WERI-Rb-1 (cell line): Measurements from ENCODE around the gene SNX9.

ENCODE experiments used
- DNase-seq: peaks from one replicate; pipeline ENCODE4 v3.0.0-alpha.2; 2020
- H3K27ac ChIP-seq: fragments of 250-450 bp; sonication (Bioruptor Pico); 2 replicates; pipeline ENCODE4 v1.5.1; 2020; ENCODE audit warnings: mild to moderate bottlenecking, moderate library complexity
- H3K27me3 ChIP-seq: fragments of 250-450 bp; sonication (Bioruptor Pico); 2 replicates; pipeline ENCODE4 v1.5.1; 2021; ENCODE audit warnings: mild to moderate bottlenecking, low read depth, moderate library complexity; ENCODE audit not compliant: insufficient read depth, severe bottlenecking
- H3K36me3 ChIP-seq: fragments of 250-450 bp; sonication (Bioruptor Pico); 2 replicates; pipeline ENCODE4 v1.5.1; 2020; ENCODE audit warnings: mild to moderate bottlenecking, moderate library complexity
- H3K4me3 ChIP-seq: 2 replicates; pipeline ENCODE4 v1.5.1; 2011; ENCODE audit warnings: low read depth, mild to moderate bottlenecking, control low read depth, low read length
- H3K9me3 ChIP-seq: fragments of 250-450 bp; sonication (Bioruptor Pico); 2 replicates; pipeline ENCODE4 v1.5.1; 2021; ENCODE audit warnings: mild to moderate bottlenecking, moderate library complexity; ENCODE audit not compliant: severe bottlenecking
- CTCF ChIP-seq: IDR thresholded peaks from 2 replicates; pipeline ENCODE4 v1.5.1; 2011; ENCODE audit warnings: low read depth, mild to moderate bottlenecking, control low read depth, inconsistent platforms, low read length

The SNX9 gene

DNA sequence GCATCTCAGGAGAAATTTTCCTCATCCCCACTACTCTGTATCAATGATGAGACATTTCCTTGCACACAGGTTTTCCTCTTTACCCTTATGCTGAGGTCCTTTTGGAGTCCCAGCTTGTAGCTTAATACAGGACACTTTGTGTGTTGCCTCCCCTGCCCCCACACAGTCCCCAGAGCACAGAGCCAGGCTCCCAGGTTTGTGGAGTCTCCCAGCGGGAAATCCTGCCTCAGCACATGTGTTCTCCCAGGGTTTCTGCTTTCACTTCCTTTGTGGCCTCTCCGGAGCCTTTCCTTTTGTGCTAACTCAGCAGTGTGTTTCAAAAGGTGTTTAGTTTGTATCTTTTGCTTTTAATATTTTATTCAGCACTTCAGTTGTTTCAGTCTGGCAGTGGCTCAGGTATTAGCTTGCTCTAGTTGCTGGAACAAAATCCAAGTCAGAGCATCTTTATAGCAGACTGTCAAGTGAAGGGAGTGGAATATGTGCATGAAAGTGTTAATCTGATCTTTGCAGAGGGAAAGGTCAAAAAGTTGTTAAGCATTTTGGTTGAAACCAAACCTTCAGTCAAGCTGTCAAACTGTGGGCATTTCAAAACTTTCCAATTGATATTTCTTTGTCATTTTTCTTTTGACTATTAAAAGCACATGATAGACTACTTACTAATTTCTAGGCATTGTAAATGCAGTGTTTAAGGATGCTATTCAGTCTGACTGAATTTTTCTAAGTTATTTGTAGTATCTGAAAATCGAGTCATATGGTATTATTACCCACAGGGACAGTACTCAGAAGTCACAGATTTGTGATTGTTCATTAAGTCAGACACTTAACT lies 8.6 kb downstream of the SNX9 start:
- H3K4me3 ChIP-seq = no peak overlapping the region; the same call in 1 of the 2 replicates
- no peaks in the 10 kb centered on the region for H3K27me3 ChIP-seq
- DNase-seq = peak; percentile 80
- TF ChIP-seq CTCF = no peak
- H3K27ac ChIP-seq = peak overlapping the region; percentile 98
- no peaks in the 10 kb centered on the region; the same call in none of the 2 replicates for H3K36me3 ChIP-seq
- H3K9me3 ChIP-seq = no peaks in the 10 kb centered on the region

GRCh38 chr6:157832250-157832967 lies 9.4 kb downstream of the SNX9 start:
- Histone ChIP-seq H3K9me3 (no peaks in the 10 kb centered on the region), H3K27ac (peak overlapping the region; percentile 98), H3K4me3 (no peak overlapping the region), H3K36me3 (no peaks in the 10 kb centered on the region; the same call in none of the 2 replicates), H3K27me3 (no peaks in the 10 kb centered on the region)
- no peak for DNase-seq
- no peak for TF ChIP-seq CTCF

DNA sequence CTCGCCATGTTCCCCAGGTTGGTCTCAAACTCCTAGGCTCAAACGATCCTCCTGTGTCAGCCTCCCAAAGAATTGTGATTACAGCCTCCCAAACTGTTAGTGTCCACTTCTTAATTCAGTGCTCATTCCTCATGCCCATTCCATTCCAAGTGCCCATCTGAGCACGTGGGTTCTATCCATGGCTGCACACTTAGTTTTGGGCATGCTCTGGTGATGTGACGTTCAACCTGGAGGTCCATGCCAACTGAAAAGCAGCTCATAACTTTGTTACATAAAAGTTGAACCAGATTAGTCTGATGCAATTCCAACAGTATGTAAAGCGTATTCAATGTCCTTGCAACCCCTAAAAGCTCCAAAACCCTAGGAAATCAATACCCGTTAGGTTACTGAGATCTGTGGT lies 11.5 kb downstream of the SNX9 start:
- Histone ChIP-seq H3K4me3 (no peak overlapping the region), H3K9me3 (no peaks in the 10 kb centered on the region), H3K36me3 (no peaks in the 10 kb centered on the region; the same call in none of the 2 replicates), H3K27ac (peak overlapping the region; percentile 98), H3K27me3 (no peaks in the 10 kb centered on the region)
- TF ChIP-seq CTCF = no peak
- no peak for DNase-seq

GRCh38 chr6:157838718-157839430 lies 15.8 kb downstream of the SNX9 start:
- H3K27ac ChIP-seq = no peak overlapping the region
- no peak for DNase-seq

DNA sequence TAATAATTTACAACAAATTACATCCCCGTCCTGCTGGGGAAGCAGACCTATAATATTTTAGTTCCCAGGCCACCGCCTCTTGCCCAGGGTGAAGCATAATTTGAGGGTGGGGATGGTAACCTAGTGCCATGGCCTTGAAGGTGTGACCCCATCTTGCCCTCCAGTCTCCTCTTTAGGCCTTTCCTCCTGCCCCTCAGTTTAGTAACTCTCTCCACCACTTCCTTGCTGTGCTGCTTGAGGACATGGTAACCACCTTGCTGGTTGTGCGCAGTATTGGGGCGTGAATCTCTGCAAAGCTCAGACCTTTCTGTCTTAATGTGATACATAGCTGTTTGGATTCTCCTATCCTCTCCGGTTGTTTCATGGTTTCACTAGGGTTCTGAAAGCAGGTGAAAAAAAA lies 16.6 kb downstream of the SNX9 start:
- TF ChIP-seq CTCF = no peak
- no peaks in the 10 kb centered on the region for H3K9me3 ChIP-seq

More at GRCh38 chr6:157838718-157839430, 15.8 kb downstream of the SNX9 start:
- no peaks in the 10 kb centered on the region; the same call in 1 of the 2 replicates for H3K36me3 ChIP-seq
- no peaks in the 10 kb centered on the region for H3K27me3 ChIP-seq
- H3K4me3 ChIP-seq = no peak overlapping the region
- TF ChIP-seq CTCF = no peak
- no peaks in the 10 kb centered on the region for H3K9me3 ChIP-seq

More for the DNA sequence above, 16.6 kb downstream of the SNX9 start:
- Histone ChIP-seq H3K4me3 (no peak overlapping the region), H3K27me3 (no peaks in the 10 kb centered on the region), H3K27ac (no peak overlapping the region), H3K36me3 (no peaks in the 10 kb centered on the region; the same call in 1 of the 2 replicates)
- DNase-seq = no peak
